Spleen (tissue), 11 donors: ENCODE measurements around the gene GRK4. TPM values are rescaled to one million over a fixed set of nuclear protein-coding genes. Genes with fewer than 3 reads are reported as not detected.
A peak's percentile ranks its signal among the peaks of the same experiment; 100 is the strongest.

ENCODE experiments used
- DNase-seq: peaks from one replicate; pipeline ENCODE4 v3.0.0-alpha.2; 2020
- H3K27ac ChIP-seq, 8 donors: fragments of 200-600 bp; sonication (generic) in 7 of 8; 1 replicate in 4 of 8; 2 replicates in 4 of 8; pipeline versions ENCODE4 v1.5.0 to v1.8.0; 2016 to 2021; ENCODE audit warnings: inconsistent platforms in 4 of 8, mild to moderate bottlenecking in 4 of 8, moderate library complexity in 1 of 8
- H3K27me3 ChIP-seq, 7 donors: fragments of 200-600 bp; sonication (generic) in 6 of 7; replicated peaks in 1 of 7; 1 replicate in 4 of 7; 2 replicates in 3 of 7; pipeline versions ENCODE4 v1.5.0 to v1.8.0; 2016 to 2021; ENCODE audit warnings: inconsistent platforms in 3 of 7, mild to moderate bottlenecking in 1 of 7
- H3K36me3 ChIP-seq, 6 donors: fragments of 200-600 bp; sonication (generic) in 5 of 6; 1 replicate in 4 of 6; 2 replicates in 2 of 6; pipeline versions ENCODE4 v1.5.0 to v1.8.0; 2016 to 2021; ENCODE audit warnings: inconsistent platforms in 2 of 6
- H3K4me1 ChIP-seq, 6 donors: fragments of 200-600 bp; sonication (generic) in 5 of 6; 1 replicate in 3 of 6; 2 replicates in 3 of 6; pipeline versions ENCODE4 v1.5.0 to v1.8.0; 2016 to 2021; ENCODE audit warnings: inconsistent platforms in 3 of 6
- H3K4me3 ChIP-seq, 8 donors: fragments of 200-600 bp; sonication (generic) in 7 of 8; 1 replicate in 4 of 8; 2 replicates in 4 of 8; pipeline versions ENCODE4 v1.5.0 to v1.8.0; 2016 to 2021; ENCODE audit warnings: inconsistent platforms in 4 of 8, mild to moderate bottlenecking in 4 of 8, moderate library complexity in 2 of 8
- H3K9me3 ChIP-seq, 8 donors: fragments of 200-600 bp; sonication (generic) in 7 of 8; 1 replicate in 4 of 8; 2 replicates in 4 of 8; pipeline versions ENCODE4 v1.5.0 to v1.8.0; 2016 to 2021; ENCODE audit warnings: inconsistent platforms in 4 of 8
- POLR2A ChIP-seq, 3 donors: fragments of 450-650 bp; IDR thresholded peaks; one replicate each; pipeline ENCODE4 v1.5.1; 2017; ENCODE audit warnings: antibody characterized with exemption in 3 of 3, mild to moderate bottlenecking in 1 of 3
- POLR2AphosphoS5 ChIP-seq, 3 donors: sonication (generic); formaldehyde crosslinking; IDR thresholded peaks; one replicate each; pipeline ENCODE4 v1.5.1; 2017; ENCODE audit warnings: antibody characterized with exemption in 3 of 3
- WGBS, 5 donors: extraction: QIAGEN DNeasy Blood & Tissue Kit in 3 of 5; methylation state at CpG; one replicate each; pipeline versions ENCODE4 v1.1.5 to v1.1.7; 2013 to 2018; 5-methylcytosine and 5-hydroxymethylcytosine counted together
- intact Hi-C: fragments of 100-400 bp; cut with DNase I; formaldehyde crosslinking; loops from one replicate; pipeline ENCODE4 v1.15.0; 2023; ENCODE audit warnings: low total_unique reads
- polyA plus RNA-seq, 3 donors: library from polyadenylated mRNA; stranded (reverse); fragments of 200-250 nt; gene quantifications; one replicate each; pipeline ENCODE4 v1.2.1, GENCODE V29; 2013
- total RNA-seq, 7 donors: library from RNA; depleted of rRNA in 3 of 7; stranded (reverse); fragments of >200 nt in 3 of 7; fragmentation: NEBNext Ultra II Directional in 4 of 7; extraction: Animal tissue kit (Norgen Biotek cat#: 25700) in 4 of 7; gene quantifications; one replicate each; pipeline versions ENCODE4 v1.1.0 to v1.2.1, GENCODE V29; 2016 to 2021
- TF ChIP-seq, protein P1 (sequence below), 11 experiments: fragments of 200-600 bp in 7 of 11; fragments of 450-650 bp in 4 of 11; sonication (generic) in 4 of 11; IDR thresholded peaks in 8 of 11; conservative IDR thresholded peaks in 3 of 11; 1 replicate in 7 of 11; 2 replicates in 4 of 11; pipeline versions ENCODE4 v1.4.0 to v1.8.0; 2016 to 2021; ENCODE audit warnings: antibody characterized with exemption in 11 of 11, inconsistent platforms in 4 of 11, mild to moderate bottlenecking in 1 of 11
- donor health status: healthy with polysubstance abuse.
- donor health status: DM: no; HTN: no; CAD: no; lungs with moderate emphysema.
- donor health status: DM: no; HTN: no; CAD: no.
- donor health status: Bipolar disorder and iron deficiency.
- donor health status: healthy.
- donor health status: DM: no; HTN: no; CAD: no.
- donor health status: DM: yes; HTN: yes; CAD: no.

GRK4 gene
- total and polyA plus RNA-seq, 10 donors: 1.0 to 4.3 (median 2.2) TPM

DNA sequence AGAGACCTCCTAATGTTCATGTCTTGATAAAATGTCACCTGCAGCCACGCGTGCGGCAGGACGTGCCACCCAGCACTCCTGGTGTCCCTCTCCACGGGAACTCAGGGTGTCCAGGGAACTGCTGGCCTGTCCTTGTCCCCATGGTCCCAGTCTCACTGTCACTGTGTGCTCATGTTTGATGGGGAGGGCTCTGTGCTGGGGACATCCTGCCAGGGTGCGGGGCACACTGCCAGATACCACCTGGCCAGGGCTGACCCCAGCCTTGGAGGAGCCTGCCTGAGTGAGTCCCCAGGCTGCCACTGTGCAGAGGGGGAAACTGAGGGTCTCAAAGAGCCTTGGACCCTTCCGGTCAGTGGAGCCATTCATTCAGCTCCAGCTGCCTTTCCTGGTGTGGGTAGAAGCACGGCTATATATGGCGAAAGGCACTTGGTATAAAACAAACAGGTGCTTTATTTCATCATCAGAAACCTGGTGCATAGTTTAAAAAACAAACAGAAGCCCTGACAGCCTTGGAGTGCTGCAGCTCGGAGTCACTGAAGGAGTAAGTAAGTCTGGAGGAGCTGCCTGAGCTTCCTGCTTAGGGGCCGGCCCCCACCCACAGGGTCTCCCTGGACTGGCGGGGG lies 33.1 kb upstream of the GRK4 start:
- peaks cover 29 to 55% (median 39%) of the 10 kb centered on the region in 6 donors for H3K4me1 ChIP-seq
- DNase-seq: peak; percentile 64
- no peaks in the 10 kb centered on the region for H3K27me3 ChIP-seq
- peaks cover 6 to 67% (median 62%) of the 10 kb centered on the region in 6 donors for H3K36me3 ChIP-seq
- H3K9me3 ChIP-seq: no peaks in the 10 kb centered on the region
- TF ChIP-seq POLR2A (IDR thresholded peaks at IDR 0.05) (no peak), POLR2AphosphoS5 (IDR thresholded peaks at IDR 0.05) (no peak)
- TF ChIP-seq, protein P1, sequence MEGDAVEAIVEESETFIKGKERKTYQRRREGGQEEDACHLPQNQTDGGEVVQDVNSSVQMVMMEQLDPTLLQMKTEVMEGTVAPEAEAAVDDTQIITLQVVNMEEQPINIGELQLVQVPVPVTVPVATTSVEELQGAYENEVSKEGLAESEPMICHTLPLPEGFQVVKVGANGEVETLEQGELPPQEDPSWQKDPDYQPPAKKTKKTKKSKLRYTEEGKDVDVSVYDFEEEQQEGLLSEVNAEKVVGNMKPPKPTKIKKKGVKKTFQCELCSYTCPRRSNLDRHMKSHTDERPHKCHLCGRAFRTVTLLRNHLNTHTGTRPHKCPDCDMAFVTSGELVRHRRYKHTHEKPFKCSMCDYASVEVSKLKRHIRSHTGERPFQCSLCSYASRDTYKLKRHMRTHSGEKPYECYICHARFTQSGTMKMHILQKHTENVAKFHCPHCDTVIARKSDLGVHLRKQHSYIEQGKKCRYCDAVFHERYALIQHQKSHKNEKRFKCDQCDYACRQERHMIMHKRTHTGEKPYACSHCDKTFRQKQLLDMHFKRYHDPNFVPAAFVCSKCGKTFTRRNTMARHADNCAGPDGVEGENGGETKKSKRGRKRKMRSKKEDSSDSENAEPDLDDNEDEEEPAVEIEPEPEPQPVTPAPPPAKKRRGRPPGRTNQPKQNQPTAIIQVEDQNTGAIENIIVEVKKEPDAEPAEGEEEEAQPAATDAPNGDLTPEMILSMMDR (IDR thresholded peaks at IDR 0.05 in 8 of 11, conservative IDR thresholded peaks at IDR 0.05 in 3 of 11): no peak
- 85 to 95% (median 87%) methylated on average over 12 of the region's 12 CpGs for WGBS, 5 donors
- no peak overlapping the region for H3K4me3 ChIP-seq
- H3K27ac ChIP-seq: peak overlapping the region in 5 of 8 donors; percentile 92 to 96 (median 94)
- intact Hi-C loops: loop anchor here (10.0 kb wide), 1 partner anchor 175 kb away; the partner anchor contains the start of gene TNIP2

DNA sequence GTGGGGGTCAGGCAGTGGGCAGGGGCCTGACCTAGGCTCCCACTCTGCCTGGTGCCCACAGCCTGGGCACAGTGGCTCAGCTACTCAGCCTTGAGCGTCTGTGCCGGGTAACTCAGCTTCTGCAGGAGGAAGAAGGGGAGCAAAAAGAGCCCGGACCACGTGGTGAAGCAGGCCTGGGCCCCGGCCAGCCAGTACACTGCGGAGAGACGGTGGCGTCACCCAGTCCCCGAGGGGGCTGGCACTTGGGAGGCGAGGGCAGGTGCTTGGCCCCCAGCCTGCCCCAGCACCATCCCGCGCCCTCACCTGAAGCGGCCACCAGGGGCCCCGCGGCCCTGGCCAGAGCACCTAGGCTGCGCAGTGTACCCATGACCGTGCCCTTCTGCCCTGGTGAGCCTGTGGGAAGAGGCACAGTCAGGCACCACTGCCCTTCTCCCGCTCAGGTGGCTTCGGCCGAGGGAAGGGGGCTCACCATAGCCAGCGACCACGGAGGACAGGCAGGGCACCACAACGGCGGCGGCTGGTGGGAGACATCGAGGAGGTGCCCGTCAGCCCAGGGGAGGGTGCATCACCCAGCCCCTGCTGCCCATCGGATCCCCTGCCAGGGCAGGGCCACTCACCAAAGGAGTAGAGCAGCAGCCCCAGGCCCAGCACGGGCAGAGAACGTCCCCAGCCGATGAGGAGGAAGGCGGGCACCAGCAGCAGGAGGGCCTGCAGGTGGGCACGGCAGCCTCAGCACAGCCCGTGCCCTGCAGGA lies 32.4 kb upstream of the GRK4 start:
- H3K36me3 ChIP-seq: peaks cover 3 to 60% (median 55%) of the 10 kb centered on the region in 6 donors
- no peaks in the 10 kb centered on the region for H3K9me3 ChIP-seq
- H3K27ac ChIP-seq: peak overlapping the region; percentile 64 to 96 (median 93)
- peak; percentile 81 for DNase-seq
- intact Hi-C loops: loop anchor here (10.0 kb wide), 1 partner anchor 176 kb away; the partner anchor contains the start of gene TNIP2
- H3K27me3 ChIP-seq: no peaks in the 10 kb centered on the region
- H3K4me3 ChIP-seq: peak overlapping the region in 2 of 8 donors; percentile 71 to 89
- 83 to 89% (median 84%) methylated on average over 1 to 34 of the region's 34 CpGs for WGBS, 5 donors
- no peak for TF ChIP-seq POLR2A (IDR thresholded peaks at IDR 0.05)
- peak in 2 of 3 donors; percentile 6 to 46 for TF ChIP-seq POLR2AphosphoS5 (IDR thresholded peaks at IDR 0.05)
- H3K4me1 ChIP-seq: peaks cover 33 to 62% (median 46%) of the 10 kb centered on the region in 6 donors

DNA sequence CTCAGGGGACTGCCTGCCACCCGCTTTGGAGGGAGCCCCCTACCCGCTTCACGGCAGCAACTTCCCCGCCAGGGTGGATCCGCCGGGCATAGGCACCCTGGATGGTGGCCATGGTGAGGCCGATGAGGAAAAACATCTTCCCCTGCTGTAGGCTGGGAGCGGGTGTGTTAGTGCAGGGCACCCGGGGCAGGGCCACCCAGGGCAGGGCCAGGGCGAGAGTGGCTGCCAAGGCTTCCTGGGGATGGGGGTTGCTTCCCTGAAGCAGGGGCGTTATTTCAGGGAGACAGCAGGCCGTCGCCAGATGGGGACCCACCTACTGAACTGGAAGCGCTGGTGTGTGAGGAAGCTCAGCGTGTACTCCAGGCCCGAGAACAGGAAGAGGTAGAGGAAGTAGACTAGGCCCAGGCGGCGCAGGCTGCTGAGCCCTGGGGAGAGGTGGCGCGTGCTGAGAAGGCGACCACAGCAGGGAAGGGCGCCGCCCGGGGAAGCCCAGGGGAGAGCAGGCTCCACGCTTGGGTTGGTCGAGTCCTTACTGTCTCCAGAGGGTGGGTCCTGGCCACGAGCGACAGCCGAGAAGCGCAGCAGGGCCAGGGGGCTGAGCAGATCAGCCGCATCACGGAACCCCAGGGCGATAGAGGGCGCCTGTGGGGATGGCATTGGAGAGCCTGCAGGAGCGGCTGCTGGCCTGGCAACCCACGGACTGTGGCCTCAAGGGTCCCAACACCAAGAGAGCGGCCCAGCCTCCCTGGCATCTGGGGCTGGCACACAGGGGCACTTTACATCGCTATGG lies 31.7 kb upstream of the GRK4 start:
- 9 to 36% (median 28%) methylated on average over 20 to 38 of the region's 38 CpGs for WGBS, 5 donors
- H3K4me1 ChIP-seq: peaks cover 40 to 70% (median 53%) of the 10 kb centered on the region in 6 donors
- H3K4me3 ChIP-seq: peak overlapping the region in 5 of 8 donors; percentile 0 to 92 (median 71)
- TF ChIP-seq, protein P1 (IDR thresholded peaks at IDR 0.05 in 8 of 11, conservative IDR thresholded peaks at IDR 0.05 in 3 of 11): peak in 8 of 11 experiments; percentile 15 to 59 (median 51)
- TF ChIP-seq POLR2AphosphoS5 (IDR thresholded peaks at IDR 0.05) (peak; percentile 88 to 91 (median 90)), POLR2A (IDR thresholded peaks at IDR 0.05) (no peak)
- H3K27me3 ChIP-seq: no peaks in the 10 kb centered on the region
- H3K36me3 ChIP-seq: peaks cover 0 to 52% (median 48%) of the 10 kb centered on the region in 6 donors
- peak; percentile 96 for DNase-seq
- peak overlapping the region; percentile 64 to 96 (median 93) for H3K27ac ChIP-seq
- intact Hi-C loops: loop anchor here (10.0 kb wide), 1 partner anchor 177 kb away; the partner anchor contains the start of gene TNIP2
- H3K9me3 ChIP-seq: no peaks in the 10 kb centered on the region

DNA sequence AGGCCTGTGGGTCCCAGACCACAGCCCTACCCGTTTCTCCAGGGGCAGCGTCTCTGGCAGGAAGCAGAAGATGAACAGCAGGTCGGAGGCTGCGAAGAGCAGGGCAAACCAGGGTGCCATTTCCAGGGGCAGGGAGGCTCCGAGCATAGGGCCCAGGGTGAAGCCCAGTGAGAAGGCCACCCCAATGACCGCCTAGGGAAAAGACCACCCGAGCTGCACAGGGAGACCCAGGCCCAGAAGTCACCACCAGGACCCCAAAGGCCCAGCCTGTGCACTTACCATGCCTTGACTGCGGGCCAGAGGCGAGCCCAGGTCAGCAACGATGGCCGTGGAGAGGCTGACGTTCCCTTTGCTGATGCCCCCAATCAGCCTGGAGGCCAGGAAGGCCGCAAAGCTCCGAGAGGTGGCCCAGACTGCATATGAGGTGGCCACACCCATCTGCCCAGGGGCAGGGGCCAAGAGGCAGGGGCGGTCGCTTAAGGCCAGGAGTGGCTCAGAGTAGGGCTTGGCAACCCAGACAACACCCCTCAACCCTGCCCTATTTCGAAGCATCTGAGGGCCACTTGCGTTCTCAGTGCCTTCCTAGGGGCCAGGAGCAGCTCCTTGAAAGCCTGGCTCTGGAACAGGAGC lies 30.9 kb upstream of the GRK4 start:
- peak overlapping the region; percentile 64 to 96 (median 93) for H3K27ac ChIP-seq
- no peaks in the 10 kb centered on the region for H3K27me3 ChIP-seq
- peaks cover 40 to 77% (median 60%) of the 10 kb centered on the region in 6 donors for H3K4me1 ChIP-seq
- H3K36me3 ChIP-seq: peaks cover 0 to 51% (median 44%) of the 10 kb centered on the region in 6 donors
- DNase-seq: peak; percentile 82
- peak overlapping the region in 4 of 8 donors; percentile 0 to 92 (median 80) for H3K4me3 ChIP-seq
- intact Hi-C loops: loop anchor here (10.0 kb wide), 1 partner anchor 178 kb away; the partner anchor contains the start of gene TNIP2
- TF ChIP-seq POLR2AphosphoS5 (IDR thresholded peaks at IDR 0.05) (no peak), POLR2A (IDR thresholded peaks at IDR 0.05) (no peak)
- TF ChIP-seq, protein P1 (IDR thresholded peaks at IDR 0.05 in 8 of 11, conservative IDR thresholded peaks at IDR 0.05 in 3 of 11): no peak
- H3K9me3 ChIP-seq: no peaks in the 10 kb centered on the region
- 58 to 85% (median 70%) methylated on average over 10 to 18 of the region's 18 CpGs for WGBS, 5 donors
